GM21367 (cell line): Measurements from ENCODE around the gene CCDC92B.

Experiments
- ATAC-seq: cut with Tn5 transposase; IDR thresholded peaks from one replicate; pipeline ENCODE4 v1.9.1; 2021; ENCODE audit not compliant: unreplicated experiment

The CCDC92B gene

GRCh38 chr17:2723505-2723996, 25.9 kb downstream of the CCDC92B start:
- no peak for ATAC-seq

- no peak for ATAC-seq
Measured at GRCh38 chr17:2722611-2723010, 26.8 kb downstream of the CCDC92B start.

GRCh38 chr17:2721603-2722002, 27.8 kb downstream of the CCDC92B start:
- ATAC-seq: no peak

GRCh38 chr17:2719861-2720260, 29.6 kb downstream of the CCDC92B start:
- no peak for ATAC-seq

- no peak for ATAC-seq
Measured at GRCh38 chr17:2718150-2718938, 31.1 kb downstream of the CCDC92B start.

GRCh38 chr17:2716649-2717048, 32.8 kb downstream of the CCDC92B start:
- no peak for ATAC-seq

- ATAC-seq: no peak
Measured at GRCh38 chr17:2713881-2714280, 35.6 kb downstream of the CCDC92B start.

GRCh38 chr17:2712300-2713043, 37.0 kb downstream of the CCDC92B start:
- no peak for ATAC-seq

GRCh38 chr17:2711608-2712299, 37.7 kb downstream of the CCDC92B start, which contains the start of gene CLUH:
Gene CLUH (minus strand): TSS chr17:2711764. CDS start chr17:2711661, 103 bp downstream.
- peak; percentile 52 for ATAC-seq

GRCh38 chr17:2710803-2711607, 38.4 kb downstream of the CCDC92B start:
- ATAC-seq: peak; percentile 10

- no peak for ATAC-seq
Measured at GRCh38 chr17:2710071-2710802, 39.2 kb downstream of the CCDC92B start.

- peak; percentile 31 for ATAC-seq
Measured at GRCh38 chr17:2709183-2709661, 40.2 kb downstream of the CCDC92B start.

- ATAC-seq: no peak
Measured at GRCh38 chr17:2708585-2709182, 40.8 kb downstream of the CCDC92B start.

- ATAC-seq: no peak
Measured at GRCh38 chr17:2707721-2708584, 41.5 kb downstream of the CCDC92B start.

- ATAC-seq: no peak
Measured at GRCh38 chr17:2706911-2707510, 42.4 kb downstream of the CCDC92B start.

- ATAC-seq: no peak
Measured at GRCh38 chr17:2705888-2706795, 43.3 kb downstream of the CCDC92B start.

- no peak for ATAC-seq
Measured at GRCh38 chr17:2705263-2705662, 44.2 kb downstream of the CCDC92B start.
